ENCODE measurements around the gene FAM174B.

Gene FAM174B

DNA sequence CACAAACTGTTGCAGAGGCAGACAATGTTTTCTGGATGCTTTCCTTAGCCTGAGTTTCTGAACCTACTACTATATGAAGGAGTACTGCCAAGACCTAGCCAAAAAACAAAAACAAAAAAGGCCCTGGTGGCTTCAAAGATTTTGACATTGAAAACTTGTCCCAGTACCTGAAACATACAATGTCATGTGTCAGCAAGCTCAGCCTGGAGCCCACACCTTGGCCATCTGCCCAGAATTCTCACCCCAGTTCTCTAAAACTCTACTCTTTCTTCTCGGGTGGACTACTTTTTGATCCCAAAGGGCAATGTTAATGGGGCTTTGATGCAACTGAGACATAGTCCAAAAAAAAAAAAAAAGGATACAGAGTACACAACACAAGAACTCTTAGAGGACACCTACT lies 81.4 kb downstream of the FAM174B start:
- no peak overlapping the region for H3K9ac ChIP-seq (ENCODE audit: low read depth, low read length)
- no peaks in the 10 kb centered on the region for H4K20me1 ChIP-seq (ENCODE audit: insufficient read depth, low read length)
- H3K79me2 ChIP-seq (ENCODE audit: insufficient read depth, low read length), result no peaks in the 10 kb centered on the region
- H3K4me2 ChIP-seq (ENCODE audit: insufficient read depth, low read length), result no peak overlapping the region
- no peaks in the 10 kb centered on the region for H3K36me3 ChIP-seq (ENCODE audit: insufficient read depth, low read length)
- TF ChIP-seq EZH2 (IDR thresholded peaks at IDR 0.05; ENCODE audit: borderline replicate concordance, low read depth, low read length, severe bottlenecking), result no peak
- TF ChIP-seq, protein P1, sequence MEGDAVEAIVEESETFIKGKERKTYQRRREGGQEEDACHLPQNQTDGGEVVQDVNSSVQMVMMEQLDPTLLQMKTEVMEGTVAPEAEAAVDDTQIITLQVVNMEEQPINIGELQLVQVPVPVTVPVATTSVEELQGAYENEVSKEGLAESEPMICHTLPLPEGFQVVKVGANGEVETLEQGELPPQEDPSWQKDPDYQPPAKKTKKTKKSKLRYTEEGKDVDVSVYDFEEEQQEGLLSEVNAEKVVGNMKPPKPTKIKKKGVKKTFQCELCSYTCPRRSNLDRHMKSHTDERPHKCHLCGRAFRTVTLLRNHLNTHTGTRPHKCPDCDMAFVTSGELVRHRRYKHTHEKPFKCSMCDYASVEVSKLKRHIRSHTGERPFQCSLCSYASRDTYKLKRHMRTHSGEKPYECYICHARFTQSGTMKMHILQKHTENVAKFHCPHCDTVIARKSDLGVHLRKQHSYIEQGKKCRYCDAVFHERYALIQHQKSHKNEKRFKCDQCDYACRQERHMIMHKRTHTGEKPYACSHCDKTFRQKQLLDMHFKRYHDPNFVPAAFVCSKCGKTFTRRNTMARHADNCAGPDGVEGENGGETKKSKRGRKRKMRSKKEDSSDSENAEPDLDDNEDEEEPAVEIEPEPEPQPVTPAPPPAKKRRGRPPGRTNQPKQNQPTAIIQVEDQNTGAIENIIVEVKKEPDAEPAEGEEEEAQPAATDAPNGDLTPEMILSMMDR (IDR thresholded peaks at IDR 0.05; ENCODE audit: borderline replicate concordance, extremely low read depth, low read length, poor library complexity, severe bottlenecking), result no peak
- no peak for DNase-seq
- ATAC-seq (ENCODE audit: insufficient read depth, low read depth), result no peak
- no peaks in the 10 kb centered on the region for H3K4me1 ChIP-seq (ENCODE audit: insufficient read depth, low read length)
- no peak overlapping the region for H3K4me3 ChIP-seq (ENCODE audit: low read depth in 1 of 2, low read length in 2 of 2)
- no peak overlapping the region for H3K27ac ChIP-seq (ENCODE audit: low read length)
- H2AFZ ChIP-seq (ENCODE audit: low read depth, low read length), result no peak overlapping the region
- H3K9me3 ChIP-seq (ENCODE audit: insufficient read depth, low read length, severe bottlenecking), result no peaks in the 10 kb centered on the region
- no peaks in the 10 kb centered on the region for H3K27me3 ChIP-seq (ENCODE audit: insufficient read depth, low read length, poor library complexity)

DNA sequence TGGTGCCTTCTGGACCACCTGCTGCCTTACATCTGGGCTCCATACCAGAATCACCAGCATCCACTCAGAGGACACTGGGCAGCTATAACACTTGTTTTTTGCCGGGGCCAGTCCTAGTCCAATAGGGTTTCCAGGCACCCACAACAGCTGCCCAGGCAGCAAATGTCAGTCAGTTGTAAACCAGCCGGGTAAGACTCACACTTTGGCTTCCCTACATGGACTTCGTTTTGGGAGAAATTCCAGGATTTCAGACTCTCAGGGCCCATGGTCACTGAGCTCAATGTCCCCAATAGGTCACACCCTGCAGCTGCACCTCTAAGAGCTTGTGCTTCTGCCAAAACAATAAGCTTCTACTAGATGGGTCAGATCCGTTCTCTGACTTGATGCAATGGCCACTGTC lies 83.8 kb downstream of the FAM174B start:
- Histone ChIP-seq H3K4me3 (ENCODE audit: low read depth in 1 of 2, low read length in 2 of 2) (no peak overlapping the region), H4K20me1 (ENCODE audit: insufficient read depth, low read length) (no peaks in the 10 kb centered on the region), H3K4me2 (ENCODE audit: insufficient read depth, low read length) (no peak overlapping the region), H2AFZ (ENCODE audit: low read depth, low read length) (no peak overlapping the region), H3K27ac (ENCODE audit: low read length) (no peak overlapping the region), H3K79me2 (ENCODE audit: insufficient read depth, low read length) (no peaks in the 10 kb centered on the region), H3K9me3 (ENCODE audit: insufficient read depth, low read length, severe bottlenecking) (no peaks in the 10 kb centered on the region), H3K36me3 (ENCODE audit: insufficient read depth, low read length) (no peaks in the 10 kb centered on the region), H3K4me1 (ENCODE audit: insufficient read depth, low read length) (no peaks in the 10 kb centered on the region), H3K27me3 (ENCODE audit: insufficient read depth, low read length, poor library complexity) (no peaks in the 10 kb centered on the region), H3K9ac (ENCODE audit: low read depth, low read length) (no peak overlapping the region)
- DNase-seq, result no peak
- no peak for TF ChIP-seq EZH2 (IDR thresholded peaks at IDR 0.05; ENCODE audit: borderline replicate concordance, low read depth, low read length, severe bottlenecking)
- TF ChIP-seq, protein P1 (IDR thresholded peaks at IDR 0.05; ENCODE audit: borderline replicate concordance, extremely low read depth, low read length, poor library complexity, severe bottlenecking), result no peak
- ATAC-seq (ENCODE audit: insufficient read depth, low read depth), result no peak

DNA sequence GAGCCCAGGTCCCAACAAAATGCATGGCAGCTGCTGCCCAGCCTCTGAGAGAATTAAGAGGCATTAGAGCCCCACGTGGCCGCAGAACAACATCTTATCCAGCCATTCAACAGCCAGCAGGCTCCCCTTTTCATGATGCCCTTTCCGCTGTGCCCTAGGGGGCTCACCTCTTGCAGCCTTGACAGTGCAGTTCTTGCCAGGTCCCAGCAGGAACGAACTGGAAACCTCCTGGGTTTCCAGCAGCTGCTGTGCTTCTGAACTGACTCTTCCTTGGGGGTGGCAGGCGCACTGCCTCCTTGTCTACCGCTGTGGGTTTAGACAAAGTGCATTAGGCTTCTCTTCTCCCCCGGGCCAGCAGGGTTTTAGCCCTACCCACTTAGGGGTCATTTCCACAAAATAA lies 85.2 kb downstream of the FAM174B start:
- ATAC-seq (ENCODE audit: insufficient read depth, low read depth) (no peak), DNase-seq (no peak)
- Histone ChIP-seq H3K36me3 (ENCODE audit: insufficient read depth, low read length) (no peaks in the 10 kb centered on the region), H3K27ac (ENCODE audit: low read length) (no peak overlapping the region), H3K4me1 (ENCODE audit: insufficient read depth, low read length) (no peaks in the 10 kb centered on the region), H3K79me2 (ENCODE audit: insufficient read depth, low read length) (no peaks in the 10 kb centered on the region), H3K27me3 (ENCODE audit: insufficient read depth, low read length, poor library complexity) (no peaks in the 10 kb centered on the region), H3K4me3 (ENCODE audit: low read depth in 1 of 2, low read length in 2 of 2) (no peak overlapping the region), H2AFZ (ENCODE audit: low read depth, low read length) (no peak overlapping the region), H3K4me2 (ENCODE audit: insufficient read depth, low read length) (no peak overlapping the region), H4K20me1 (ENCODE audit: insufficient read depth, low read length) (no peaks in the 10 kb centered on the region), H3K9me3 (ENCODE audit: insufficient read depth, low read length, severe bottlenecking) (no peaks in the 10 kb centered on the region), H3K9ac (ENCODE audit: low read depth, low read length) (no peak overlapping the region)
- TF ChIP-seq, protein P1 (IDR thresholded peaks at IDR 0.05; ENCODE audit: borderline replicate concordance, extremely low read depth, low read length, poor library complexity, severe bottlenecking), result no peak
- no peak for TF ChIP-seq EZH2 (IDR thresholded peaks at IDR 0.05; ENCODE audit: borderline replicate concordance, low read depth, low read length, severe bottlenecking)

DNA sequence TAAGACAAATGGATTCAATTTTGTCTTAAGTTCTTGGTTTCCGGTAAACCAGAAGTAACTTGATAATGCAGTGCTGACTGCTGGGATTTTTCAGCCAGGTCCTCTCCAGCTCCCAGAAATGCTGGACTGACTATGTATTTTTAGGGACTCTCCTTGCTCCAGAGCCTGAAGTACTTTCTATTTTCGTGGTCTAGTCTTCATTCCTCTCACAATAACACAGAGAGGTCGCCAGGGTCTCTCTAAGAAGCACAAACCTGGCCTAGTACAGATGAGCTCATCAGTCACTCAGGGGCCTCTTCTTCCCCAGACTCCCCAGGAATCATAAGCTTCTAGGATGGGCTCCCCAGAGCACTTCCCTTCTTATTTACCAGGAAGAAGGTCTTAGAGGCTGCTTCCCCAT lies 85.8 kb downstream of the FAM174B start:
- H3K4me3 ChIP-seq (ENCODE audit: low read depth in 1 of 2, low read length in 2 of 2), result no peak overlapping the region
- TF ChIP-seq, protein P1 (IDR thresholded peaks at IDR 0.05; ENCODE audit: borderline replicate concordance, extremely low read depth, low read length, poor library complexity, severe bottlenecking), result no peak
- H3K9me3 ChIP-seq (ENCODE audit: insufficient read depth, low read length, severe bottlenecking), result no peaks in the 10 kb centered on the region
- H2AFZ ChIP-seq (ENCODE audit: low read depth, low read length), result no peak overlapping the region
- DNase-seq, result no peak
- H3K36me3 ChIP-seq (ENCODE audit: insufficient read depth, low read length), result no peaks in the 10 kb centered on the region
- H3K4me1 ChIP-seq (ENCODE audit: insufficient read depth, low read length), result no peaks in the 10 kb centered on the region
- H3K79me2 ChIP-seq (ENCODE audit: insufficient read depth, low read length), result no peaks in the 10 kb centered on the region
- no peaks in the 10 kb centered on the region for H3K27me3 ChIP-seq (ENCODE audit: insufficient read depth, low read length, poor library complexity)
- H3K27ac ChIP-seq (ENCODE audit: low read length), result no peak overlapping the region
- H3K9ac ChIP-seq (ENCODE audit: low read depth, low read length), result no peak overlapping the region
- H3K4me2 ChIP-seq (ENCODE audit: insufficient read depth, low read length), result no peak overlapping the region
- H4K20me1 ChIP-seq (ENCODE audit: insufficient read depth, low read length), result no peaks in the 10 kb centered on the region
- ATAC-seq (ENCODE audit: insufficient read depth, low read depth), result no peak

Data from DND-41 (cell line).